GM12891 (cell line): ENCODE measurements around the gene C1orf226.

Experiments used
- PAX5 ChIP-seq: IDR thresholded peaks from 2 replicates; pipeline ENCODE4 v1.6.1; 2011; ENCODE audit warnings: low read length, moderate library complexity, mild to moderate bottlenecking; ENCODE audit not compliant: insufficient read depth, severe bottlenecking
- POLR2A ChIP-seq: IDR thresholded peaks from 2 replicates; pipeline ENCODE4 v1.6.1; 2011; ENCODE audit warnings: low read depth, low read length, control low read depth
- POLR2AphosphoS5 ChIP-seq: IDR thresholded peaks from 2 replicates; pipeline ENCODE4 v1.6.1; 2011; ENCODE audit warnings: low read depth, low read length, control low read depth
- POU2F2 ChIP-seq: IDR thresholded peaks from 2 replicates; pipeline ENCODE4 v1.6.1; 2011; ENCODE audit warnings: low read depth, mild to moderate bottlenecking, control low read depth, low read length, moderate library complexity
- SPI1 ChIP-seq: IDR thresholded peaks from 2 replicates; pipeline ENCODE4 v1.6.1; 2011; ENCODE audit warnings: low read depth, low read length, control low read depth

DNA sequence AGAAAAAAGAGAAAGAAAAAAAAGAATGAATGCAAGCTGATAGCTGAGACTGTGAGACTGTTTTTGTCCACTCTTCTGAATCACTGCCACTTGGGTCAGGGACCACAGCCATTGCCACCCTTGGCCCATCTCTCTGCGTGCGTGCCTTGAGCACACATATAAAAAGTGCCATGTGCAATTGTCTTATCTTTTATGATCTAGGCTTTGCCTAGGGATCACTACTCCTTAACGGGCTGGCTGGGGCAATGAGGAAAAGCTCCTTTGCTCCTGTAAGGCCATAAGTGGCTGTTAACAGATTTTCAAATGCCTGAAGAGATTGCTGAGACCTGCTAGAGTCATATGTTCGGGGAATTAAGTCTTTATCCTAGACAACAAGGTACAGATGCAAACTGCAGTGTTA lies 13.1 kb upstream of the C1orf226 start:
- TF ChIP-seq POLR2AphosphoS5 (no peak), POLR2A (no peak), SPI1 (no peak), POU2F2 (no peak), PAX5 (no peak)
